Stimulated activated CD4-positive, alpha-beta T cell treated with anti-CD3 and anti-CD28 coated beads, Interleukin-15, amount 100 ng/mL, for 24 hours (primary cell): ENCODE data around the gene THSD4.

Experiments
- DNase-seq: peaks from one replicate; pipeline ENCODE4 v3.0.0-alpha.2; 2020

THSD4 gene

GRCh38 chr15:71272932-71273331, 157.7 kb downstream of the THSD4 start:
- no peak for DNase-seq

- no peak for DNase-seq
Measured at GRCh38 chr15:71273731-71274447, 158.6 kb downstream of the THSD4 start.

GRCh38 chr15:71274448-71274798, 159.2 kb downstream of the THSD4 start:
- no peak for DNase-seq

GRCh38 chr15:71275098-71275497, 159.8 kb downstream of the THSD4 start:
- no peak for DNase-seq

GRCh38 chr15:71275566-71276335, 160.5 kb downstream of the THSD4 start:
- DNase-seq = no peak

GRCh38 chr15:71276336-71276665, 161.0 kb downstream of the THSD4 start:
- no peak for DNase-seq

GRCh38 chr15:71278989-71279756, 163.9 kb downstream of the THSD4 start:
- DNase-seq = no peak

- DNase-seq = no peak
Measured at GRCh38 chr15:71279757-71280141, 164.5 kb downstream of the THSD4 start.

GRCh38 chr15:71280206-71280605, 164.9 kb downstream of the THSD4 start:
- DNase-seq = no peak

GRCh38 chr15:71281256-71281655, 166.0 kb downstream of the THSD4 start:
- no peak for DNase-seq

- no peak for DNase-seq
Measured at GRCh38 chr15:71282076-71282475, 166.8 kb downstream of the THSD4 start.

- no peak for DNase-seq
Measured at GRCh38 chr15:71288348-71288955, 173.2 kb downstream of the THSD4 start.

- DNase-seq = no peak
Measured at GRCh38 chr15:71290002-71290401, 174.7 kb downstream of the THSD4 start.

GRCh38 chr15:71290881-71291635, 175.8 kb downstream of the THSD4 start:
- DNase-seq = no peak

- DNase-seq = peak; percentile 7
Measured at GRCh38 chr15:71291723-71292122, 176.5 kb downstream of the THSD4 start.

GRCh38 chr15:71293723-71294122, 178.5 kb downstream of the THSD4 start:
- no peak for DNase-seq

- DNase-seq = no peak
Measured at GRCh38 chr15:71294251-71294910, 179.1 kb downstream of the THSD4 start.

- peak; percentile 2 for DNase-seq
Measured at GRCh38 chr15:71294911-71295602, 179.8 kb downstream of the THSD4 start.

GRCh38 chr15:71295603-71296314, 180.5 kb downstream of the THSD4 start:
- no peak for DNase-seq

GRCh38 chr15:71296315-71296679, 181.0 kb downstream of the THSD4 start:
- DNase-seq = no peak
